IMR-90 (cell line): Measurements from ENCODE around the gene CCL11. TPM values are rescaled to one million over a fixed set of nuclear protein-coding genes. Genes with fewer than 3 reads are reported as not detected.

Experiments used
- ATAC-seq: fragments of 200-7000 bp; cut with Tn5 transposase; 2 replicates; pipeline ENCODE4 v1.9.1; 2020; ENCODE audit warnings: low read depth, mild to moderate bottlenecking, moderate library complexity
- BruUV-seq: library from RNA; stranded (reverse); fragments of 400-500 nt; replicated peaks from 2 replicates; lab custom pipeline; 2021; lab: Mats Ljungman, UMichigan
- CTCF ChIA-PET: fragments of 300-600 bp; formaldehyde crosslinking; extraction: SDS; loops from one replicate; lab custom pipeline; 2021; ENCODE audit warnings: antibody characterized with exemption; lab: Yijun Ruan, JAX
- POLR2A ChIA-PET: fragments of 300-600 bp; sonication (Branson Sonifier 250); formaldehyde crosslinking; loops from one replicate; lab custom pipeline; 2022; ENCODE audit warnings: antibody characterized with exemption; ENCODE audit not compliant: unreplicated experiment; lab: Charles Lee
- DNase-seq: peaks from one replicate; pipeline ENCODE4 v3.0.0; 2013
- H2AFZ ChIP-seq: replicated peaks from 2 replicates; pipeline ENCODE3; 2013; ENCODE audit warnings: low read length, mild to moderate bottlenecking; ENCODE audit not compliant: poor library complexity
- H2AK5ac ChIP-seq: 2 replicates; pipeline ENCODE4 v1.6.1; 2013; ENCODE audit warnings: low read depth, low read length, inconsistent platforms
- H2AK9ac ChIP-seq: replicated peaks from 2 replicates; pipeline ENCODE3; 2013; ENCODE audit warnings: mild to moderate bottlenecking, low read depth, low read length, moderate library complexity; ENCODE audit not compliant: poor library complexity
- H2BK120ac ChIP-seq: 2 replicates; pipeline ENCODE4 v1.6.1; 2013; ENCODE audit warnings: low read depth, low read length, inconsistent platforms
- H2BK15ac ChIP-seq: 3 replicates; pipeline ENCODE4 v1.6.1; 2013; ENCODE audit warnings: low read depth, low read length, inconsistent platforms
- H2BK20ac ChIP-seq: 2 replicates; pipeline ENCODE4 v1.6.1; 2013; ENCODE audit warnings: low read depth, mild to moderate bottlenecking, inconsistent platforms, low read length, moderate library complexity
- H2BK5ac ChIP-seq: 2 replicates; pipeline ENCODE4 v1.6.1; 2013; ENCODE audit warnings: mild to moderate bottlenecking, low read depth, low read length, inconsistent platforms; ENCODE audit not compliant: poor library complexity, severe bottlenecking
- H3K14ac ChIP-seq: replicated peaks from 2 replicates; pipeline ENCODE4 v1.6.1; 2013; ENCODE audit warnings: low read depth, low read length, inconsistent platforms
- H3K18ac ChIP-seq: 2 replicates; pipeline ENCODE4 v1.6.1; 2013; ENCODE audit warnings: low read depth, low read length, control low read depth
- H3K23ac ChIP-seq: 2 replicates; pipeline ENCODE4 v1.6.1; 2013; ENCODE audit warnings: low read depth, low read length, inconsistent platforms
- H3K27ac ChIP-seq: 2 replicates; pipeline ENCODE4 v1.5.1; 2013; ENCODE audit warnings: mild to moderate bottlenecking, control low read depth, low read length; ENCODE audit not compliant: insufficient read depth
- H3K27me3 ChIP-seq: 2 replicates; pipeline ENCODE4 v1.6.1; 2013; ENCODE audit warnings: low read length; ENCODE audit not compliant: control insufficient read depth, insufficient read depth
- H3K36me3 ChIP-seq: 2 replicates; pipeline ENCODE4 v1.6.1; 2013; ENCODE audit warnings: low read length, mixed read lengths; ENCODE audit not compliant: control insufficient read depth, insufficient read depth
- H3K4ac ChIP-seq: 2 replicates; pipeline ENCODE4 v1.6.1; 2013; ENCODE audit warnings: low read depth, low read length, inconsistent platforms
- H3K4me1 ChIP-seq: 2 replicates; pipeline ENCODE4 v1.6.1; 2013; ENCODE audit warnings: low read length, mixed read lengths; ENCODE audit not compliant: control insufficient read depth, insufficient read depth
- H3K4me2 ChIP-seq: 2 replicates; pipeline ENCODE4 v1.6.1; 2013; ENCODE audit warnings: low read depth, mild to moderate bottlenecking, control low read depth, low read length, moderate library complexity
- H3K4me3 ChIP-seq: 2 replicates; pipeline ENCODE4 v1.5.1; 2013; ENCODE audit warnings: low read depth, mild to moderate bottlenecking, control low read depth, low read length, moderate library complexity; ENCODE audit not compliant: insufficient read depth
- H3K56ac ChIP-seq: 2 replicates; pipeline ENCODE4 v1.6.1; 2013; ENCODE audit warnings: low read length, inconsistent platforms; ENCODE audit not compliant: insufficient read depth; ENCODE audit errors: extremely low read depth
- H3K79me1 ChIP-seq, 2 experiments: 2 replicates each; pipeline ENCODE4 v1.6.1; 2013; ENCODE audit warnings: low read length in 2 of 2, inconsistent platforms in 1 of 2, low read depth in 1 of 2
- H3K9ac ChIP-seq: 2 replicates; pipeline ENCODE4 v1.6.1; 2013; ENCODE audit warnings: low read depth, low read length, control low read depth
- H3K9me1 ChIP-seq: 2 replicates; pipeline ENCODE4 v1.6.1; 2013; ENCODE audit warnings: low read length, inconsistent platforms; ENCODE audit not compliant: insufficient read depth
- H3K9me3 ChIP-seq: 2 replicates; pipeline ENCODE4 v1.6.1; 2013; ENCODE audit warnings: low read length; ENCODE audit not compliant: control insufficient read depth, insufficient read depth
- H4K20me1 ChIP-seq: 2 replicates; pipeline ENCODE4 v1.6.1; 2013; ENCODE audit warnings: low read length, inconsistent platforms; ENCODE audit not compliant: insufficient read depth
- H4K5ac ChIP-seq: 2 replicates; pipeline ENCODE4 v1.6.1; 2013; ENCODE audit warnings: mild to moderate bottlenecking, low read depth, low read length, control low read depth
- H4K8ac ChIP-seq, 2 experiments: 2 replicates each; pipeline ENCODE4 v1.6.1; 2013; ENCODE audit warnings: low read depth in 2 of 2, low read length in 2 of 2, control low read depth in 1 of 2, inconsistent platforms in 1 of 2
- H4K91ac ChIP-seq: 2 replicates; pipeline ENCODE4 v1.6.1; 2013; ENCODE audit warnings: low read depth, low read length, inconsistent platforms; ENCODE audit not compliant: insufficient read depth
- BHLHE40 ChIP-seq: fragments of 150-350 bp; IDR thresholded peaks from 2 replicates; pipeline ENCODE4 v1.6.1; 2016; ENCODE audit warnings: mild to moderate bottlenecking, low read depth, low read length
- ELK1 ChIP-seq: fragments of 150-350 bp; IDR thresholded peaks from 2 replicates; pipeline ENCODE4 v1.6.1; 2016; ENCODE audit warnings: low read depth, mild to moderate bottlenecking, low read length, moderate library complexity, borderline replicate concordance
- MAZ ChIP-seq: IDR thresholded peaks from 2 replicates; pipeline ENCODE4 v1.6.1; 2012; ENCODE audit warnings: low read depth, mild to moderate bottlenecking, low read length, improper control_type of control experiment, moderate library complexity, borderline replicate concordance
- MXI1 ChIP-seq: IDR thresholded peaks from 2 replicates; pipeline ENCODE4 v1.6.1; 2012; ENCODE audit warnings: low read depth, mild to moderate bottlenecking, low read length, moderate library complexity, borderline replicate concordance
- POLR2A ChIP-seq: IDR thresholded peaks from 2 replicates; pipeline ENCODE4 v1.6.1; 2012; ENCODE audit warnings: mild to moderate bottlenecking, low read depth, low read length
- RCOR1 ChIP-seq: IDR thresholded peaks from 2 replicates; pipeline ENCODE4 v1.6.1; 2012; ENCODE audit warnings: mild to moderate bottlenecking, low read length, improper control_type of control experiment; ENCODE audit not compliant: insufficient replicate concordance
- RFX5 ChIP-seq: IDR thresholded peaks from 2 replicates; pipeline ENCODE4 v1.8.0; 2012; ENCODE audit warnings: low read depth, mild to moderate bottlenecking, low read length, moderate library complexity
- SMC3 ChIP-seq: fragments of 150-350 bp; IDR thresholded peaks from 2 replicates; pipeline ENCODE4 v1.6.1; 2016; ENCODE audit warnings: low read depth, mild to moderate bottlenecking, antibody characterized with exemption, low read length, moderate library complexity
- USF2 ChIP-seq: fragments of 150-350 bp; IDR thresholded peaks from 2 replicates; pipeline ENCODE4 v1.6.1; 2017; ENCODE audit warnings: mild to moderate bottlenecking, antibody characterized with exemption, low read length, low read depth
- WGBS, 2 experiments: methylation state at CpG; one replicate each; pipeline versions ENCODE4 v1.1.5 to v1.1.7; 2013; ENCODE audit warnings: missing lambda C conversion rate in 2 of 2; ENCODE audit not compliant: insufficient read length in 1 of 2; ENCODE audit errors: extremely low coverage in 2 of 2; 5-methylcytosine and 5-hydroxymethylcytosine counted together
- dilution Hi-C: fragments of 300-500 bp; cut with HindIII; formaldehyde crosslinking; loops from one replicate; pipeline ENCODE4 v1.14.3; 2018; ENCODE audit warnings: low sequenced_read_pairs; ENCODE audit not compliant: unreplicated experiment
- in situ Hi-C: fragments of 300-500 bp; cut with MboI; formaldehyde crosslinking; loops from 3 replicates; pipeline ENCODE4 v1.14.3; 2019; ENCODE audit warnings: low sequenced_read_pairs, inconsistent platforms, mixed read lengths
- intact Hi-C: fragments of 100-400 bp; cut with micrococcal nuclease; formaldehyde crosslinking; loops from 2 replicates; pipeline ENCODE4 v1.10.0; 2022
- polyA plus RNA-seq, 3 experiments: library from polyadenylated mRNA; depleted of rRNA; stranded (reverse); fragments of >200 nt; gene quantifications; 2 replicates each; pipeline ENCODE4 v1.2.3, GENCODE V29; 2012; ENCODE audit warnings: low replicate concordance in 1 of 3
- total RNA-seq: library from RNA; depleted of rRNA; stranded (reverse); fragments of >200 nt; gene quantifications from 2 replicates; pipeline ENCODE4 v1.2.3, GENCODE V29; 2012

The CCL11 gene
- total and polyA plus RNA-seq, 2 of the 4 experiments (the other 2 are of a cell fraction) = not detected

GRCh38 chr17:34254146-34254545, 31.4 kb upstream of the CCL11 start:
- ATAC-seq (peak; percentile 31), DNase-seq (peak; percentile 83)
- peaks cover 3% of the 10 kb centered on the region; the same call in 1 of the 2 replicates for H3K36me3 ChIP-seq
- H2BK5ac ChIP-seq = peak overlapping the region; percentile 92
- H3K14ac ChIP-seq = peak overlapping the region; percentile 81; the same call in 1 of the 2 replicates
- peak overlapping the region; percentile 92 for H2BK120ac ChIP-seq
- in situ Hi-C loops = loop anchor here (25.0 kb wide), 1 partner anchor 858 kb away; the partner anchor contains the start of genes FNDC8 and RAD51D
- peak overlapping the region; percentile 83 for H4K5ac ChIP-seq
- peak overlapping the region; percentile 80; the same call in 1 of the 3 replicates for H2BK15ac ChIP-seq
- intact Hi-C loops = no loop called here
- H3K18ac ChIP-seq = peak overlapping the region; percentile 81
- H2AK5ac ChIP-seq = no peak overlapping the region; the same call in 1 of the 2 replicates
- peak overlapping the region; percentile 90 for H3K4ac ChIP-seq
- H2AK9ac ChIP-seq = no peak overlapping the region
- no peak for TF ChIP-seq ELK1
- no peak for TF ChIP-seq RCOR1
- TF ChIP-seq RFX5 = no peak
- no peak for TF ChIP-seq MXI1
- no peak for TF ChIP-seq USF2
- TF ChIP-seq POLR2A = no peak
- no peak for TF ChIP-seq BHLHE40
- TF ChIP-seq MAZ = no peak
- no peak for TF ChIP-seq SMC3
- ChIA-PET POLR2A (interaction anchor here (0.6 kb wide), 1 partner anchor 1325 kb away, joined by 3 read pairs; no protein-coding TSS in a partner anchor), CTCF (interaction anchor here (1.9 kb wide), 1 partner anchor 54 kb away, joined by 5 read pairs; no protein-coding TSS in a partner anchor)
- H2BK20ac ChIP-seq = peak overlapping the region; percentile 91
- H3K27me3 ChIP-seq = no peaks in the 10 kb centered on the region
- peak overlapping the region; percentile 89 for H3K27ac ChIP-seq
- no peaks in the 10 kb centered on the region for H3K9me3 ChIP-seq
- no peaks in the 10 kb centered on the region for H4K20me1 ChIP-seq
- BruUV-seq = no TSS peak
- peak overlapping the region; percentile 37 for H3K9ac ChIP-seq
- no peaks in the 10 kb centered on the region for H3K79me1 ChIP-seq
- H3K56ac ChIP-seq = peak overlapping the region; percentile 51; the same call in 1 of the 2 replicates
- H4K8ac ChIP-seq = peak overlapping the region; percentile 80 to 81; a peak in 3 of 4 replicates
- H3K23ac ChIP-seq = peak overlapping the region; percentile 47; the same call in 1 of the 2 replicates
- peaks cover 26% of the 10 kb centered on the region for H3K9me1 ChIP-seq
- peak overlapping the region; percentile 95 for H4K91ac ChIP-seq
- H3K4me3 ChIP-seq = no peak overlapping the region
- H2AFZ ChIP-seq = no peak overlapping the region
- dilution Hi-C loops = no loop called here
- peaks cover 45% of the 10 kb centered on the region for H3K4me1 ChIP-seq
- no CpG with 5 or more reads among the region's 3 CpGs for WGBS, 2 experiments
- H3K4me2 ChIP-seq = peak overlapping the region; percentile 46
